Measurements from ENCODE around the gene RYR3.

Gene RYR3

DNA sequence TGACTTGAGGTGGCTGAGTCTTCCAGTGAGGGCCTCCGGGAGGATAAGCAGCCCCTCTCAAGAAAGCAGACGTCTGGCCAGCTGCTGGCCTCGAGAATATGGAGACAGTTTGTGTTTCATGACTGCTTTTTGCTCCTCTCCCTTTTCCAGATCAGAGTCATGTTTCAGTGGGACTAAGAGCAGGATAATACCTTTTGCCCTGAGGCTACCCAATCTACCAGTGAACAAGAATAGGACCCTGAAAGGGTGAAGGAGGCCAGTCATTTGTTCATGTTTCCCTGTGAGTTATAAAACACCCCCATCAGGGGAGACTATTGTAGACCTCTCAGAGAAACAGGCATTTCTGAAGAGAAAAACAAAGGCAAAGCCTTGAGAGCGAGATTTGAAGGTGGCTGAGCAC lies 137.4 kb downstream of the RYR3 start:
- no peak for DNase-seq (ENCODE audit: low read depth in 3 of 3, low spot score in 1 of 3)

DNA sequence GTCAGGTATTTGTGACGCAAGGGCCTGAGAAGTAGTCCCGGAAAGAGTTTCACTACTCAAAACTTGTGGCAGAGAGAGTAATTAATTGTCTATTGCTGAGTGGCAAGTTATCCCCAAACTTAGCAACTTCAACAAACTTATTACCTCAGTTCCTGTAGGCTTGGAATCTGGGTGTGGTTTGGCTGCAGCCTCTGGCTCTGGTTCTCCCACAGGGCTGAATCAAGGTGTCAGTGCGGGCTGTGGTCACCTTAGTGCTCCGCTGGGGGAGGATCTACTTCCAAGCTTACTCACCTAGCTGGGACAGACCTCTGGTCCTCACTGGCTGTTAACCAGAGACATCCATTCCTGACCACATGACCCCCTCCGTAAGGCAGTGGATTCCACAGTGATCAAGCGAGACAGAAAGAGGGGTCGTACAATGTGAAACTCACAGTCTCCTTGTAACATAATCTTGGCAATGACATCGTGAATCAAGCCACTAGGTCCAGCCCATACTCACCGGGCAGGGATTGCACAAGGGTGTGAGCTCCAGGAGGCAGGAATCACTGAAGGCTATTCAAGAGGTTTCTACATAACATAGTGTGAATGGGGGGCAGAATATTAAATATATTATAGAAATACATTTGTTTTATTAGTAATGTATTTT lies 138.3 kb downstream of the RYR3 start:
- DNase-seq (ENCODE audit: low read depth in 3 of 3, low spot score in 1 of 3), result no peak

DNA sequence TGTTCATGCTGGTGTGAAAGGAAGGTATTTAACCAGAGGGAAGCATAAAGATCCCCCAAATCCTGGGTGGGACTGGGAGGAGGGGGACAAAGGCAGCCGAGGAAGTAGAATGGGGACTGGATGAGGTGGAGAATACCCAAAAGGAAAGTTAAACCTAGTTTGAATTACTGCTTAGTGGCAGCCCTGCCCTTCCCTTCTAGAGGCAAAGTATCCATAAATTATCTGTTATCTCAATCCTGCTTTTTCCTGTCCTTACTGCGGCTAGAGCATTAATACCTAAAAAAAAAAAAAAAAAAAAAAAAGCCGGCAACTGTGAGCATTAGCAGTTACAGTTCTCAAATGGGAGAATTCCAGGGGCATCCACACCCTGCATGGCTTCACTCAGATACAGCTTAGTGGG lies 139.0 kb downstream of the RYR3 start:
- DNase-seq (ENCODE audit: low read depth in 3 of 3, low spot score in 1 of 3), result no peak

DNA sequence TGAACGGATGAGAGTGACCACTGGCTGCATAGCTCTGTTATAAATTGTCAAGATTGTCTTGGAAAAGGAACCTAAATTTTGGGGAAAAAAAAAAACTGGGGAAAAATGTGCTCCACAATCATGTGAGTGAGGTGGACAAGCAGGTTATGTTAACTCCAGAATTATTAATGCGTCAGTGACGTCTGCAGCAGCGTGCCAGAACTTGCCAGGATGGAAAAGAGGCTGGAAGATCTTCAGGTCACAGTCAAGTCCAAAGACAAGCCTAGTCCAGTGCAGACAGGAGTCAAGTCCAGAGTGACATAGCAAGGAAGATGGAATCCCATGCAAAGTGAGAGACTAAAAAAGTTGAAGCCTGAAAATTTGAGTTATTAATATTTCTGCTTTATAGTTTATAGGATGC lies 140.6 kb downstream of the RYR3 start:
- DNase-seq (ENCODE audit: low read depth in 3 of 3, low spot score in 1 of 3), result no peak

DNA sequence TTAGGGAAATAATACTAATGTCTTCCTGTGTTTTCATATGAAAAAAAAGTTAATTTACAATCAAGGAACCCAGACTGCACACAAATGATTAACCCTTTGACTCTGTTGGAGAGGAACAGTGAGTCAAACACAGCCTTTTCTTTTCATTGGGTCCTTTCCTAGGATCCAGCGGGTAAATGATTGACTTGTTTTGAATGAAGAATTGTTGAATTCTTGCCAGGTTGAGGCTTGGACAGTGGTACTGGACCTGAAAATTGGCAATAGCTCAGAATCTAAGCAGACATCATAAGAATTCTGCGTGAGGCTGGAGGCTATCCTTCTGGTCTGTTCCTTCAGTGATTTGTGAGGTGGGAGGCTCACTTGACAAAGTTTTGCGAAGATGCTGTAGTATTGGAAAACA lies 143.0 kb downstream of the RYR3 start:
- DNase-seq (ENCODE audit: low read depth in 3 of 3, low spot score in 1 of 3), result no peak

DNA sequence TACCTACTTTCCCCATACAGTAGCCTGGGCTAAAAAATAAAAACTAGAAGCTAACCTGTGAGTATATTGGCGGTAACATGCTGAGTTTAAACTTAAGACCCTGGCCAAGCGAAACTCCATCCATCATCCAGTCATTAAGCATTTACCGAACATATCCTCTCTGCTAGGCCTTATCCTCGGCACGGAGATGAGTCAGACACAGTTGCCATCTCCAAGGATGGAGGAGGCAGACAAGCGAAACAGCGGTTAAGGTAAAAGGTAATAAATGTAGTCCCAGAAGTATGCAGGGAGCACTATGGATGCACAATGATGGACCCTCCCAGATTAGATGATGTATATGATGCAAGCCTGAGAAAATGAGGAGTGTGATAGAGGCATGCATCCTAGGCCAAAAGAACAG lies 143.6 kb downstream of the RYR3 start:
- DNase-seq (ENCODE audit: low read depth in 3 of 3, low spot score in 1 of 3), result no peak

DNA sequence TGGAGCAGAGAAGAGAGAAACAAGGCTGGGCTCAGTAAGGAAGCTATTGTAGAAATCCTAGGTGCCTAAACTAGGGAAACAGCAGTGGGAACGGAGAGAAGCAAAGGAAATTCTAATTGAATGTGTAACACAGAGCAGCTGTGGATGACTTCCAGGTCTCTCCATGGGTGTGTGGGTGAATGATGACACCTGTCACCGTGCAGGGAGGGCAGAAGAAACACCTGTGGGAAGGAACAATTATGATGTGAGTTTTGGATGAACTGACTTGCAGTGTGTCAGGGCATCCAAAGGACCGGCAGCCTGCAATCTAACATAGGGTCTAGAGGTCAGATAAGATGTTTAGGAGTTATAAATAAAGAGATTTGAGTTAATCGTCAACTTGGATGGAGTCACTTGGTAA lies 144.2 kb downstream of the RYR3 start:
- DNase-seq (ENCODE audit: low read depth in 3 of 3, low spot score in 1 of 3), result no peak

DNA sequence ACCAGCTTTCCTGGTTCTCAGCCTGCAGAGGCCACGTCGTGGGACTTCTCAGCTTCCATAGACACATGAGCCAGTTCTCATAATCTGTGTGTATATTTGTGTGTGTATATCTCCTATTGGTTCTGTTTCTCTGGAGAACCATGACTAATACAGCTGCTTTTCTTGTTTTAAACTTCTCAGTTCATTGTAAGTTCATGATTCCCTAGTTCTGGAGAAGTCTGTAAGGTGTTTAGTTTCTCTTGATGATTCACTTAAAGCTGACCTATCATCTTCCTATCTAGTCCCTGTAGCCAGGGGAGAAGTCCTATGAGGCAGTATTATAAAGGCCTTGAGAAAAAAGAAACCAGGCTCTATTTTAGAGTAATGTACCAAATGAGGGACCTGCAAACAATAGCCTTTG lies 147.7 kb downstream of the RYR3 start:
- DNase-seq (ENCODE audit: low read depth in 3 of 3, low spot score in 1 of 3), result no peak

DNA sequence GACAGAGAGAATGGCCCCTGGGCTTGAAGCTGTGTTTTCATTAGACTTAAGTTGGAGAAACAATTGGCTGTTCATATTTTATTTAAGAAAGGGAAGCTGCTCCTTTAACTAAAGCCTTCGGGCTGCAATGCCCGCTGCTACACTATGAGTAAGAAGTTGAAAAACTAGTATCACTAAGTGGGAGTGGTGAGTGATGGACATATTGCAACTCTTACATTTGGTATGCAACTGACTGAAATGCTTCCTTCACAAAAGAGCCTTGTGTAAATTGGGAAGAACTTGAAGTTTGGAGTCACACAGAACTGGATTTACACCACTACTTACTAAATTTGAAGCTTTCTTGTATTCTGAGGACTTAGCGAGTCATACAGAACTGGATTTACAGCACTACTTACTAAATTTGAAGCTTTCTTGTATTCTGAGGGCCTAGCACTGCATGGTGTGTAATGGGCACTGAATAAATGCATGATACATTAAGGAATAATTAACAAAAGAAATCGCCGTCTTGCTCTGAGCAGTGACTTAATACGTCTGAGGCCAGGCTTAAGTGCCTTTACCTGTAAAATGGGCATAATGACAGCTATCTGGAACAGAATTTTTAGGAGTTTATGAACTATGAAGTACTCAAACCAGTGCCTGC lies 149.5 kb downstream of the RYR3 start:
- no peak for DNase-seq (ENCODE audit: low read depth in 3 of 3, low spot score in 1 of 3)

DNA sequence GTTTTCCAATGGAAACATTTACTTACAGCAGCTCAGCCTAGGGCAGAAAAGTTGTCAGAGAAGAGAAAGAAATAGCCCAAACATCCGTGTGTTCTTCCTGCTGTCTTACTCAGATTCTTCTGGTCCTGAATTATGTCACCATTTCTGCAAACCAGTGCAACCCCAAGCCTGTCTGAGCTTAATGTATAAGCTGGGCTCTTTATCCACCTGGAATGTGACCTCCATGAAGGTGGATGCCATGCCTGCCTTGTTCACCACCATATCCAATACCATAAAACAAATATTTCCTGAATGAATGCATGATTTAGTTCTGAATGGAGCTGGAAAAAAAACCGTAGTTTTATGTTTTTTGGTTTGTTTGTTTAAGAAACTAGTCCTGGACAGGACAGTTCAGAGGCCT lies 150.9 kb downstream of the RYR3 start:
- DNase-seq (ENCODE audit: low read depth in 3 of 3, low spot score in 1 of 3), result no peak

DNA sequence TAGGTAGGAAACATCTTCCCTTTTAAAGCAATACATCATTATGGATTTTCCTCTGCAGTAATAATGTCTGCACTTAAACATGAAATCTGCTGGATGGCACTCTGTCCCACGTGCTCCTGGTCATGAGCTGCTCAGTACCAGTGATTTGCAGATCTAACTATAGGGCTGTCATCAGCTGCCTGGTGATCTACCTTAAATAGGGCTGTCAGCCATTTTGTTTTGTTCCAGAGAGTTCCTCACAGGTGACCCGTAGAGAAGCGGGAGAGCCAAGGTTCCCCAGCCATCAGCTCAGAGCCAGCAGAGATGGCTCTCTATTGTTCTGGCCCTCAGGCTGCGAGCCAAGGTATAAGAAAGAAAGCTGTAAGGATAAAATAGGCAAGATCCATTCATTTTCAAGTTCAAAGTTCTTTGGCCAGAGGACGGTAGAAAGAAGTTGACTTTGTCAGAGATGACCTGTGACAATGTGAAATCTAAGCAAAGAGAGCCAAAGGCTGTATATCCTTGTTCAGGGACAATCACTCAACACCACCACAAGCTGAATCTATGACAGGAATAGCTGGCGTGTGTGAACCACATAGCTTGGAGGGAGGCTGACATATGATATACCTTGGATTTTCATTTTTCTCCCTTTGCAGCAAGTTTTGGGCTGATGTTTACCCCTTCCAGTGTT lies 156.5 kb downstream of the RYR3 start:
- no peak for DNase-seq (ENCODE audit: low read depth in 3 of 3, low spot score in 1 of 3)

DNA sequence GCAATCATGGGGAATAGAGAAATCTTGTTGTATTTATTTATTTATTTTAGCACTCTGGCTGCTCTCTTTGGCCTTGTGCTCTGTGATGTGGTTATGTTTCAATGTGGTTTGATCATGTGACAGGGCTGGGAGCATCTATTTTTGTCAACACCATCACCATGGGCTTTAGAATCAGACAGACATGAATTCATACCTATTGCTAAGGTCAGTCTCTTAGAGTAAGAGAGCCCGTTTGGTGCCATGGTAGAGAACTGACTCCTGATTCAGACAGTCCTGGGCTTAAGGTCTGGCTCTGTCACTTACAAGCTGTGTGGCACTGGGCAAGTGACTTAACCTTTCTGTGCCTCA lies 157.0 kb downstream of the RYR3 start:
- no peak for DNase-seq (ENCODE audit: low read depth in 3 of 3, low spot score in 1 of 3)

DNA sequence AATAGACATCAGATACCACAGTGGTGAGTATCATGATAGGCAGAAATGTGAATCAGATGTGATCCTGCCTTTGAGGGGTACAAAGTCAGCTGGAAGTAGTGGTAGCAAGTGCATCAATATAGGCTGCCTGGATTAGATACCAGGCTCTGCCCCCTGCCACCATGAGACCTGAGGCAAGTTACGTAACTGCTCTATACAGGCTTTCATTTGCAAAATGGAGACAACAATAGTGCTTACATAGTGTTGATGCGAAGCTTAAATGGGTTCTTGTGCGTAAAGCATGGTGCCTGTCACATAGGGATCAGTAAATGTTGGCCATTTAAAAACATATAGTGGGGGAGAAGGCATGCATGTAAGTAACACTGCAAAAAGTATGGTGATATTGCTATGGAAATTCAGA lies 158.0 kb downstream of the RYR3 start:
- no peak for DNase-seq (ENCODE audit: low read depth in 3 of 3, low spot score in 1 of 3)

DNA sequence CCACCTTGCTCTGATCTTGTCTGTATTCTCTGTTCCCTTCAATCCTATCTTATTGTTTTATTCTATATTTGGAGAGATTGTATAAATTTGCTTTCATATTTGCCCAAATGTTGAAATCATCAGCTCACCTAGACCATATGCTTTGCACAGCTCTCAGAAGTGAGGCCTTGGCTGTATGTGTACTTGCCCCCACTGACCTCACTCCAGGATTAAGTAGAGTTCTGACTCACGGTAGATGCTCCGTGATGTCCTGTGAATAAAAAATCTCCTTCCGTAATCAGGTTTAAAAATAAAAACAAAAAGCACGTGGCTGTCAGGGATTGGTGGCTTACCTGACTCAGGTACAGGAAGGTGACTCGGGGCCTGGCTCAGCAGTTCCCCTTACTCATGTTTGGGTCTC lies 162.2 kb downstream of the RYR3 start:
- no peak for DNase-seq (ENCODE audit: low read depth in 3 of 3, low spot score in 1 of 3)

DNA sequence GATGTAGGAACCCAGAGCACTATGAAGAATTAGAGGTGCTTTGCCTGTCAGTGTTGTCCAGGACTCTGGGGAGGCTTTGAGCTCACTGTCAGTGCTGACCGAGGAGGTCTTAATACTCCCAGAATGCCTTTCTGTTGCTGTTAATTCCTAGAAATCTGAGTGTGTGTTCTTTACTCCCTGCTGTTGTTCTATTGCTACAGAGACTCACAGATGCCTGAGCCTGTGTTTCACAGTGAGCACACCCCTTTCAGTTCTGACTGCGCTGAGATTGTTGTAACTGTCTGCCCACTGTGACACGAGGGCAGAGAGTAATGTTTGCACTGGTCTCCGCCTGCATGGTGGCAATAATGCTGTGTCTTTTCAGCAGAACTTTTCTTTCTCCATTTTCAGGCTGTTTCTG lies 162.9 kb downstream of the RYR3 start:
- no peak for DNase-seq (ENCODE audit: low read depth in 3 of 3, low spot score in 1 of 3)

DNA sequence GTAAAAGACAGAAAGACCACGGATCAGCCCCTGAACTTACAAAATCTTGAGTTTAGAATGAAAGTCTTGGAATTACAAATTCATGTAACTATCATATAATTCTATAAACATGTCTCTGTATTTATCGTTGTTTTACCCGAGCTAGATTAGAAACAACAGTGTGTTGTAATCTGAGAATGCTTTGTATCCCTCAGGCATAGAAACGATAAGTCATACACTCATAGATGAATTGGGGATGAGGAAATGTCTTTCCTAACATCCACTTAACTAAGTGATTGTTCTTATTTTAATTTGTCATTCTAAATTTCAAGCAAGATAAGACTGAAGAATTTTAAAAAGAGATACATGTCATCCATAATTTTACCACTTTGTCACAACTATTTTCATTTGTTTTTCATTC lies 165.3 kb downstream of the RYR3 start:
- DNase-seq (ENCODE audit: low read depth in 3 of 3, low spot score in 1 of 3), result no peak

DNA sequence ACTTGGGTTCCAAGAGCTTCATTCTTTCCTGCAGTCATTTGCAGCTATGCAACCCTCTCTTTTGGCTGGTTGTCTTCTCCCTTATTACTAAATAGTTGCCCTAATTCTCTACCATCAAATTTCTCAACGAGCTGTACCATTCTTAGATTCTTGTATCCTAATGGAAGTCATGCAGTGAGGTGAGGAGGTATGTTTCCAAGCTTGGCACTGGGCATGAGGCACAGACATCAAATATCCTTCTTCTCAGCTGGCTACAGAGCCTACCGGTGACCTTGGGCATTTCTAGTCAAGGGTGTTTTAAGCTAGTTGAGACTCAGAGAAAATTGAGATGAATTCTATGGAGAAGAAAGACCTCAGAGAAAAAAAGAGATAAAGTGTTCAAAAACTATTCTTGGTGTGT lies 166.1 kb downstream of the RYR3 start:
- no peak for DNase-seq (ENCODE audit: low read depth in 3 of 3, low spot score in 1 of 3)

DNA sequence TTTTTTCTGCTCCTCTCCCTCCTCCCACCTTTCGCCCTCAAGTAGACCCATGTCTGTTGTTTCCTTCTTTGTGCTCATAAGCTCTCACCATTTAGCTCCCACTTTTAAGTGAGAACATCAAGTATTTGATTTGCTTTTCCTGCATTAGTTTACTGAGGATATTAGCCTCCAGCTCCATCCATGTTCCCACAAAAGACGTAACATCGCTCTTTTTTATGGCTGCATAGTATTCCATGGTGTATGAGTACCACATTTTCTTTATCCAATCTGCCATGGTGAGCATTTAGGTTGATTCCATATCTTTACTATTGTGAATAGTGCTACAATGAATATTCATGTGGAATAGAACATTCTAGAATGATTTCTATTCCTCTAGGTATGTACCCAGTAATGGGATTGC lies 178.6 kb downstream of the RYR3 start:
- DNase-seq (ENCODE audit: low read depth in 3 of 3, low spot score in 1 of 3), result no peak

DNA sequence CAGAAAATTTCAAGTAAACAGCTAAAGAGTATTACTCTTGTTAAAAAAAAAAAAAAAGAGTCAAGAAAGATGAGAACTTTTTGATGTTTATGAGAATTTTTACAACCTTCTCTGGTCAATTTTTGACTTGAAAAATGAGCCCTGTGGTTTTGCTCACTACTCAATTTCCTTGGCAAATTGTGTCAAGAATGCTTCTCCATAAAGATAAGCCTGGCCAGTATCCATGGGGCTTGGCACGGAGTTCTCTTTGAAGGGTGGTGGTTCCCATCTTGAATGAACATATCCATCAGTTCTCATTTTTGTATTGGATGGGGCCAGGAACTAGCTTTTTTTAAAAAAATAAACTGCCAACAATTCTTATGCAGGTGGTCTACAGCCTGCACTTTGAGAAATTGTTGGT lies 179.9 kb downstream of the RYR3 start:
- DNase-seq (ENCODE audit: low read depth in 3 of 3, low spot score in 1 of 3), result no peak

DNA sequence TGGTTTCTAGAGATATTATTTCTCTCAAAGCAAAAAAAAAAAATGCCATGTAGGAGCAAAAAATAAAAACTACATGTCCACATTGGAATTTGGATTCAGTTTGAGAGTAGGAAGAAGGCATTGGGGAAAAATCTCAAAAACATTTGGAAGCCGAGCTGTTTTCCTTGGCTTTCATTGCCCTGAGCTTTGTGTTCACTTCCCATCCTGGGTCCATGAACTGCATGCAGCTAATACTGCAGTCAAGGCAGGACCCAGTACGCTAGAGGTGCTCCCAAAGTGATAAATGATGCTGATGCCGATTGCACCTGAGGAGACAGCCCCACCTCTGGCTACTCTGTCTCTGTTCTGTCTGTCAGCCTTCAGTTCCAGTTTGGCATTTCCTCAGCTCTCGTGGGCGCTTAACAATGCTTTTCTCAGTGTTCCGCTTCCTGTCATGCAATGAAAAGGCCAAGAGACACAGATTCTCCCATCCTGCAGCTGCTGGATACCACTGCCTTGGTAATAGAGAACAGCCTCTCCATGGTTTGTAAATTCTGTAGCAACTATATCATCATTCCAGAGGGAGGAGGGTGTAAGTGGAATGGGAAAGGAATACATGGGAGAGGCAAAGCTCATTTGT lies 181.8 kb downstream of the RYR3 start:
- no peak for DNase-seq (ENCODE audit: low read depth in 3 of 3, low spot score in 1 of 3)

DNA sequence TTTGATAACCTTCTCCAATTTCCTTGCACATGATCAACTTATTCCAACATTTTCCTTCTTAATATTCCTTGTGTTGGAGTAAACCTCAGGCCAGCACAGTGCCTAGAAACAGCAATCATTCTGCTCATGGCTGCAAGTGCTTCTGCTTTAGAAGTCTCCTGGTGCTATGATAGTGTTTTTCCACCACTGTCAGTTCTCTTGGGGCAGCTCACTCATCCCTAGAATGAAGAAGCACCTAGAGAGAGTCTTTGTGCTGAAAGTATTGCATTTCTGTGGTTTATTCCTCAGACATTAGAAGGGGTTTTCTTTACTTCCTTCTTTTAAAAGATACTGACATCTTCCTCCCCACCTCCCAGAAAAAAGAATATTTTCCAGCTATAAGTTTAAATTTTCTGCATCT lies 183.5 kb downstream of the RYR3 start:
- DNase-seq (ENCODE audit: low read depth in 3 of 3, low spot score in 1 of 3), result no peak

DNA sequence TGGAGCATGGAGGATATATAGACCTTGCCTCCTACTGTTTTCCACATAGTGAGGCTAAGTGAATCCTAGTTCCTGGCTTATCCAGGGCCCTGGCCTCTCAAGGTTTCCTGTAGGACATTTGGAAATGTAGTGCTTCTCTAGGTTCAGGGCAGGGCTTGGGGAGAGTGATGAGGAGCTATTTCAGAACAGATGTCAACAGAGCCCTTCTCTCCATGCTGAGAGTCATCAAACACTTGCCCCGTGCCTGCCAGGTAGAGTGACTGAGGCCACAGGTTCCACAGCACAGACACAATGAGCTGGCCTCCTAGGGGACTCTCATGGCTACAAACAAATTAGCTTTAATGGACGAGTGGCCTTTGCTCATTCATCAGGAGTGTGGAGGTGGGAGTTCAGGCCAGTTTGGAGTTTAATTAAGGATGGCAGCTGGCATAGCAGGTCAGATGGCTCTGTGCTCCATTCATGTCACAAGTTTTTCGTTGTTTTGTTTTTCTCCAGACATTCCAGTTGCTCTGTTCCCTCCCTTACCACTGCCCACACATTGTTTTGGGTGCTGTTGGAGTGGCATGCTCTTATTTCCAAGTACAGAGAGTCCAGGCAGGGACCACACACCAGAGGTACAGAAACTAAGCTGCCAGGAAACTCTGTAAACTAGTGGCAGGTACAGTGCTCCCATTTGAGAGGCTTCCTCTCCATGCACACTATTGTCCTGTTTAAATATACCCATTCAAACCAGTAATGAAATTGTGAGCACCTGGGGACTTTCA lies 189.8 kb downstream of the RYR3 start:
- no peak for DNase-seq (ENCODE audit: low read depth in 3 of 3, low spot score in 1 of 3)

Data from stimulated activated CD4-positive, alpha-beta T cell treated with anti-CD3 and anti-CD28 coated beads, TNF-alpha, amount 100 ng/mL, for 1 hour (primary cell).